Naive thymus-derived CD4-positive, alpha-beta T cell (primary cell): ENCODE data around the gene TRERF1. TPM values are rescaled to one million over a fixed set of nuclear protein-coding genes. Genes with fewer than 3 reads are reported as not detected.

Experiments
- ATAC-seq: fragments of 150-1000 bp; cut with Tn5 transposase; 2 replicates; pipeline ENCODE4 v1.10.0; 2021; ENCODE audit warnings: mild to moderate bottlenecking, moderate library complexity
- CTCF ChIA-PET: fragments of 350-600 bp; sonication (Branson Sonifier 250); formaldehyde crosslinking; loops from one replicate; lab custom pipeline; 2021; ENCODE audit warnings: antibody characterized with exemption; lab: Charles Lee
- POLR2A ChIA-PET: fragments of 350-600 bp; sonication (Branson Sonifier 250); formaldehyde crosslinking; loops from one replicate; lab custom pipeline; 2021; ENCODE audit warnings: antibody characterized with exemption, inconsistent platforms; lab: Charles Lee
- DNase-seq, 9 donors: peaks; one replicate each; pipeline versions ENCODE4 v3.0.0 to v3.0.0-alpha.2; 2020 to 2022; ENCODE audit warnings: mixed read lengths in 1 of 9
- H3K27ac ChIP-seq: one replicate; pipeline ENCODE4 v1.7.0; 2013; ENCODE audit warnings: mild to moderate bottlenecking, low read depth, low read length, moderate library complexity
- H3K27me3 ChIP-seq, 2 donors: one replicate each; pipeline ENCODE4 v1.7.0; 2013; ENCODE audit warnings: low read length in 2 of 2, mild to moderate bottlenecking in 2 of 2, moderate library complexity in 2 of 2; ENCODE audit not compliant: control insufficient read depth in 2 of 2, insufficient read depth in 2 of 2
- H3K36me3 ChIP-seq, 3 experiments: 1 replicate in 2 of 3; 2 replicates in 1 of 3; pipeline ENCODE4 v1.7.0; 2013; ENCODE audit warnings: low read length in 3 of 3, mild to moderate bottlenecking in 3 of 3, moderate library complexity in 1 of 3; ENCODE audit not compliant: insufficient read depth in 3 of 3, control insufficient read depth in 2 of 3
- H3K4me1 ChIP-seq, 2 donors: one replicate each; pipeline ENCODE4 v1.7.0; 2013; ENCODE audit warnings: low read length in 2 of 2, mild to moderate bottlenecking in 2 of 2, moderate library complexity in 1 of 2; ENCODE audit not compliant: control insufficient read depth in 2 of 2, insufficient read depth in 2 of 2
- H3K4me3 ChIP-seq: 2 replicates; pipeline ENCODE4 v1.7.0; 2013; ENCODE audit warnings: mild to moderate bottlenecking, low read length
- H3K9me3 ChIP-seq, 3 experiments: 1 replicate in 2 of 3; 2 replicates in 1 of 3; pipeline ENCODE4 v1.7.0; 2013; ENCODE audit warnings: low read length in 3 of 3; ENCODE audit not compliant: control insufficient read depth in 2 of 3
- H3K27ac Mint-ChIP-seq, 9 donors: one replicate each; pipeline ENCODE4 v1.8.0; 2020 to 2022; ENCODE audit warnings: mixed read lengths in 9 of 9, mild to moderate bottlenecking in 8 of 9, moderate library complexity in 5 of 9, inconsistent platforms in 2 of 9
- H3K27me3 Mint-ChIP-seq, 5 donors: one replicate each; pipeline ENCODE4 v1.8.0; 2021 to 2022; ENCODE audit warnings: mixed read lengths in 5 of 5, mild to moderate bottlenecking in 1 of 5
- H3K36me3 Mint-ChIP-seq, 5 donors: one replicate each; pipeline ENCODE4 v1.8.0; 2020 to 2022; ENCODE audit warnings: mixed read lengths in 5 of 5, mild to moderate bottlenecking in 3 of 5, inconsistent platforms in 1 of 5
- H3K4me1 Mint-ChIP-seq, 7 donors: one replicate each; pipeline ENCODE4 v1.8.0; 2020 to 2022; ENCODE audit warnings: mixed read lengths in 7 of 7, mild to moderate bottlenecking in 3 of 7, inconsistent platforms in 1 of 7
- H3K4me3 Mint-ChIP-seq, 10 donors: one replicate each; pipeline ENCODE4 v1.8.0; 2020 to 2022; ENCODE audit warnings: mild to moderate bottlenecking in 10 of 10, mixed read lengths in 10 of 10, moderate library complexity in 6 of 10, inconsistent platforms in 2 of 10
- H3K9me3 Mint-ChIP-seq, 11 donors: one replicate each; pipeline ENCODE4 v1.8.0; 2020 to 2022; ENCODE audit warnings: mixed read lengths in 11 of 11, mild to moderate bottlenecking in 4 of 11, inconsistent platforms in 1 of 11, moderate library complexity in 1 of 11
- intact Hi-C, 2 donors: fragments of 100-400 bp; cut with micrococcal nuclease; formaldehyde crosslinking; loops; one replicate each; pipeline ENCODE4 v1.15.1; 2023
- polyA plus RNA-seq, 2 donors: library from polyadenylated mRNA; unstranded; fragments of 300-500 nt; fragmentation: Illumina TruSeq; gene quantifications; one replicate each; pipeline ENCODE4 v1.2.3, GENCODE V29; 2021
- total RNA-seq, 6 experiments: library from RNA in 5 of 6; stranded (reverse) in 5 of 6; gene quantifications; 1 replicate in 5 of 6; 2 replicates in 1 of 6; pipeline ENCODE4 v1.2.3 and lab custom pipeline; 2021 to 2026

Gene TRERF1
- total and polyA plus RNA-seq, 7 experiments from 2014 or later: 4.8 to 32.4 (median 21.0) TPM

DNA sequence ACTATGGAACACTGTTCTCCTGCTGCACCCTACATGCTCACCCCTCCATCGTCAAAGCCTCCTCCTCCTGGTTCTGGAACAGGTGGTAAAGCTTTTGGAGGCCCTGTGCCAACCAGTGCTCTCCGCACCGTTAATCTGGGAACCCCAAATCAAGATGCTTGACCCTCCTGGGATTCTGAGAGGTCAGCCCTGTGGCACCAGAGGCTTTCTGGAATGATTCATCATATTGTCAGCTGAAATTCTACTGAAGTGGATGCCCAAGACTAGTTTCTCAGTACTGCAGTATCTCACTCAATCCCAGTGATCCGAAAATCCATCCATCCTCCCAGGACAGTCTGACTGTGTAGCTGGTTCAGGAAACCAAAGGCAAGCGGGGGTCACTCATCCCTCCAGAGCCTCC, 92.7 kb downstream of the TRERF1 start:
- H3K4me3 Mint-ChIP-seq: no peak overlapping the region
- intact Hi-C loops: loop anchor here in 1 of 2 donors (5.0 kb wide), 1 partner anchor 33 kb away; no protein-coding TSS in a partner anchor
- Histone ChIP-seq H3K4me3 (no peak overlapping the region), H3K27ac (no peak overlapping the region), H3K4me1 (peaks cover 0 to 18% of the 10 kb centered on the region in 2 donors), H3K9me3 (no peaks in the 10 kb centered on the region), H3K27me3 (no peaks in the 10 kb centered on the region), H3K36me3 (peaks cover 3 to 22% (median 5%) of the 10 kb centered on the region in 3 experiments)
- H3K9me3 Mint-ChIP-seq: no peaks in the 10 kb centered on the region
- H3K27me3 Mint-ChIP-seq: no peaks in the 10 kb centered on the region
- CTCF ChIA-PET: interaction anchor here (1.0 kb wide), 1 partner anchor 34 kb away, joined by 4 read pairs; no protein-coding TSS in a partner anchor
- DNase-seq (no peak), ATAC-seq (no peak)
- peaks cover 11 to 45% (median 40%) of the 10 kb centered on the region in 5 donors for H3K36me3 Mint-ChIP-seq
- no peak overlapping the region for H3K27ac Mint-ChIP-seq
- POLR2A ChIA-PET: interaction anchor here (0.6 to 1.9 kb wide), 3 partner anchors 8 to 418 kb away, joined by 3 to 13 read pairs (median 3); no protein-coding TSS in a partner anchor
- H3K4me1 Mint-ChIP-seq: peaks cover 1 to 36% (median 3%) of the 10 kb centered on the region in 7 donors

DNA sequence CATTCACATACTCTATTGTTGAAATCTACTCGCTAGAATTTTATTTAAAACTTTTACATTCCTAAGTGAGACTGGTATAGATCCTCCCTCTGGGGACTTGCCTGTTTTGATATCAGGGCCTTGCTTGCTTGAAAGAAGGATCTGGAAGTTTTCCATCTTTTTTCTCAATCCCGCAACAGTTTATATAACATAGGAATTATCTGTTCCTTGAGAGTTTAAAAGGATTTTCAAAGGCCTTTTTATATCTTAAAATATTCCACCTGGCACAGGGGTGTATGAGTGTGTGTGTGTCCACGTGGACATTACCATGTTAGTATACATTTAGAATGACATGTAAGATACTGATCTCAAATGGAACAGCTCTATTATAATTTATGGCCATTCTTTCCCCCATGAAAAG, 96.3 kb downstream of the TRERF1 start:
- H3K27me3 Mint-ChIP-seq: no peaks in the 10 kb centered on the region
- Histone ChIP-seq H3K9me3 (no peaks in the 10 kb centered on the region), H3K4me3 (no peak overlapping the region), H3K27me3 (no peaks in the 10 kb centered on the region), H3K4me1 (peaks cover 0 to 18% of the 10 kb centered on the region in 2 donors), H3K27ac (no peak overlapping the region), H3K36me3 (no peaks in the 10 kb centered on the region)
- CTCF ChIA-PET: no interaction called here
- ATAC-seq (no peak), DNase-seq (no peak)
- POLR2A ChIA-PET: interaction anchor here (1.9 kb wide), 1 partner anchor 12 kb away, joined by 6 read pairs; no protein-coding TSS in a partner anchor
- intact Hi-C loops: loop anchor here in 1 of 2 donors (5.0 kb wide), 1 partner anchor 37 kb away; no protein-coding TSS in a partner anchor
- H3K9me3 Mint-ChIP-seq: no peaks in the 10 kb centered on the region
- H3K4me3 Mint-ChIP-seq: no peak overlapping the region
- H3K4me1 Mint-ChIP-seq: peaks cover 0 to 26% (median 5%) of the 10 kb centered on the region in 7 donors
- H3K36me3 Mint-ChIP-seq: peaks cover 0 to 28% (median 18%) of the 10 kb centered on the region in 5 donors
- H3K27ac Mint-ChIP-seq: no peak overlapping the region

DNA sequence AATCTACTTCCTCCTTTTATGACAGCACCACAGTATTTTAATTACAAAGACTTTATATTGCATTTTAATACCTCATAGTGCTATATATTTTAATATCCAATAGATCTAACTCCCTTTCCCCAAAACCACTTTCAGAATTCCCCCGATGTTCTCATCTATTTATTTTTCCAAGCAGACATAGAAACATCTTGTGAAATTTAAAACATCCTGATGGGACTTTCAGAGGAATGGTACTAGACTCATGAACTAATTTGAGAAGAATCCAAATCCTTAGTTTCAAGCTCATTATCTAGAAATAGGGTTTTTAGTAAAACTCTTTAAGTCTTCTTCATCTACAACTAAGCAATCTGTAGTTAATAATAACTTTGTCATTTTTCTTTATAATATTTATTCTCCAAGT, 97.0 kb downstream of the TRERF1 start:
- DNase-seq (no peak), ATAC-seq (no peak)
- no peak overlapping the region for H3K4me3 Mint-ChIP-seq
- no peak overlapping the region for H3K27ac ChIP-seq
- no peaks in the 10 kb centered on the region for H3K27me3 Mint-ChIP-seq
- ChIA-PET CTCF (no interaction called here), POLR2A (interaction anchor here (0.7 to 1.9 kb wide), 2 partner anchors 13 to 114 kb away, joined by 3 to 6 read pairs; no protein-coding TSS in a partner anchor)
- peak overlapping the region in 2 of 9 donors; percentile 4 to 17 for H3K27ac Mint-ChIP-seq
- intact Hi-C loops: loop anchor here (5.0 kb wide), 2 partner anchors 37 to 38 kb away; no protein-coding TSS in a partner anchor
- peaks cover 5 to 28% (median 7%) of the 10 kb centered on the region in 7 donors for H3K4me1 Mint-ChIP-seq
- peaks cover 0 to 33% (median 21%) of the 10 kb centered on the region in 5 donors for H3K36me3 Mint-ChIP-seq
- no peak overlapping the region for H3K4me3 ChIP-seq
- H3K9me3 Mint-ChIP-seq: no peaks in the 10 kb centered on the region
- H3K4me1 ChIP-seq: peaks cover 0 to 18% of the 10 kb centered on the region in 2 donors
- no peaks in the 10 kb centered on the region for H3K27me3 ChIP-seq
- no peaks in the 10 kb centered on the region for H3K9me3 ChIP-seq
- H3K36me3 ChIP-seq: no peaks in the 10 kb centered on the region

DNA sequence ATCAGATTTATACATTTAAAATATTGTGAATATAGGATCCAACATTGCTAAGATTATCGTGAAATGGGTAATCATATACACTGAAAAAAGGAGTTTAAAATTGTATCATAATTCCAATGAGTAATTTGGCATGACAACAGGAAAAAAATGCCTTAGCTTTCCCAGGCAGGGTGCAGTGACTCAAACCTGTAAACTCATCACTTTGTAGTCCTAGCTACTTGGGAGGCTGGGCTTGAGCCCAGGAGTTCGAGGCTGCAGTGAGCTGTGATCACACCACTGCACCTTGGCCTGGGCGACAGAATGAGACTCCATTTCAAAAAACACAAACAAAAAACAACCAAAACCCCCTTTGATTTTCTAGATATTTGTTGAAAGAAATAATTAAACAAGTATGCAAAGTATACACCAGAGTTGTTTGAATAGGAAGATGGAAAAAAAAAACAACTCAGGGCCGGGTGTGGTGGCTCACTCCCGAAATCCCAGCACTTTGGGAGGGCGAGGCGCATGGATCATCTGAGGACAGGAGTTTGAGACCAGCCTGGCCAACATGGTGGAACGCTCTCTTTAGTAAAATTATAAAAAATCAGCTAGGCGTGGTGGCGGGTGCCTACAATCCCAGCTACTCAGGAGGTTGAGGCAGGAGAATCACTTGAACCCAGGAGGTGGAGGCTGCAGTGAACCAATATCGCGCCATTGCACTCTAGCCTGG, 98.7 kb downstream of the TRERF1 start:
- Mint-ChIP-seq H3K9me3 (no peaks in the 10 kb centered on the region), H3K4me3 (no peak overlapping the region), H3K27ac (no peak overlapping the region), H3K27me3 (no peaks in the 10 kb centered on the region), H3K36me3 (peaks cover 0 to 34% (median 23%) of the 10 kb centered on the region in 5 donors), H3K4me1 (peaks cover 5 to 18% (median 10%) of the 10 kb centered on the region in 7 donors)
- DNase-seq (no peak), ATAC-seq (no peak)
- Histone ChIP-seq H3K27me3 (no peaks in the 10 kb centered on the region), H3K36me3 (no peaks in the 10 kb centered on the region), H3K4me3 (no peak overlapping the region), H3K27ac (no peak overlapping the region), H3K9me3 (no peaks in the 10 kb centered on the region), H3K4me1 (peaks cover 0 to 8% of the 10 kb centered on the region in 2 donors)
- intact Hi-C loops: loop anchor here in 1 of 2 donors (5.0 kb wide), 1 partner anchor 36 kb away; no protein-coding TSS in a partner anchor
- ChIA-PET POLR2A (interaction anchor here (1.3 to 1.9 kb wide), 2 partner anchors 14 to 37 kb away, joined by 4 to 6 read pairs; no protein-coding TSS in a partner anchor), CTCF (interaction anchor here (1.0 kb wide), 1 partner anchor 179 kb away, joined by 3 read pairs; no protein-coding TSS in a partner anchor)

DNA sequence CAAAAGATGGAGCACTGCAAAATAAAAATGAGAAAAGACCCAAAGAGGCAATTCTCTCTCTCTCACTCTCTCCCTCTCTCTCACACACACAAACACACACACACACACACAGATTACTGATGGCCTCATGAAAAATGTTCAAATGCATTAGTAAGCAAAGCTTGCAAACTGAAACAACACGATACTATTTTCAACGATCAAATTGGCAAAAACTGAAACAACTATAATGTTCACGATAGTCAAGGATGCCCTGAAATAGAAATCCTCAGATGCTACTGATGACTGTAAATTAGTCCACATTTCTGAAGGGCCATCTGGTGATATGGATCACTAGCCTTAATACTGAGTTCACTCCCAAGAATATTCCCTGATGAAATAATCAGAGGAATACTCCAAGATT, 100.8 kb downstream of the TRERF1 start:
- peaks cover 0 to 17% of the 10 kb centered on the region in 2 donors for H3K4me1 ChIP-seq
- peaks cover 9 to 23% (median 20%) of the 10 kb centered on the region in 7 donors for H3K4me1 Mint-ChIP-seq
- H3K27me3 ChIP-seq: no peaks in the 10 kb centered on the region
- ATAC-seq: no peak
- no peaks in the 10 kb centered on the region for H3K36me3 ChIP-seq
- CTCF ChIA-PET: no interaction called here
- H3K9me3 Mint-ChIP-seq: no peaks in the 10 kb centered on the region
- no peak overlapping the region for H3K4me3 Mint-ChIP-seq
- POLR2A ChIA-PET: interaction anchor here (0.6 kb wide), 1 partner anchor 37 kb away, joined by 3 read pairs; no protein-coding TSS in a partner anchor
- H3K9me3 ChIP-seq: no peaks in the 10 kb centered on the region
- H3K27ac ChIP-seq: no peak overlapping the region
- H3K4me3 ChIP-seq: no peak overlapping the region
- H3K27ac Mint-ChIP-seq: no peak overlapping the region
- intact Hi-C loops: loop anchor here in 1 of 2 donors (5.0 kb wide), 1 partner anchor 34 kb away; no protein-coding TSS in a partner anchor
- no peak for DNase-seq
- H3K27me3 Mint-ChIP-seq: no peaks in the 10 kb centered on the region
- H3K36me3 Mint-ChIP-seq: peaks cover 3 to 34% (median 17%) of the 10 kb centered on the region in 5 donors

DNA sequence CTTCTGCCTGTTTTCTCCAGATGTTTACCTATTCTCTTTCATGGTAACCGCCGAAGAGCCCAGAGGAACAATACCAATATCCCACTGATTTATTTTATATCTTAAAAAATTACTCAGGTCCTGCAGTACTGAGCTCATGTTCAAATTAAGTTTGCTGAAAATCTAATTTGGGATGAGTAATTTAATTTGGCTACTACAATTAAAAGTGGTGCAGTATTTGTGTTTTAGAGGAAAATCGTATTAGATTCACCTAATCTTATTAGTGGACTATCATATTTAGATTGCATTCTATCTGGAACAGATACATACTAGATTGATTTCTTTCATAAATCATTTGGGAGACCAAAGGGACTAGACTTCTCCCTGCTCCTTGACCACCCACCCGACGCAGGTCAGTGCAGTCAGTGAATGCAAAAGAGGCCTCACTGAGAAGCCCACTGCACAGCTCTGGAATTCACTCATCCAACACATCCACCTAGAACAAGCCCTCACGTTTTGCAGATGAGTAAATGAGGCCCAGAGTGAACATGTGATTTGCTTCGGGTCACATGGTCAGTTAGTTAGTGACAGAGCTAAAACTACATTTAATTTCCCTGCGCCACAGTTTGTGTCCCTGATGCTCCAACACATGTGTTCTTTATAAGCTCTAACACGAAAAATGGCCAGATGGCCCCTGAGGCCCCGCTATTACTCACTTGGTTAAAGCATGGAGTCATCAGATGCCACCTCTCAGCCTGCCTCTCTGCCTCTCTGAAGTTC, 101.8 kb downstream of the TRERF1 start:
- intact Hi-C loops: loop anchor here in 1 of 2 donors (5.0 kb wide), 1 partner anchor 33 kb away; no protein-coding TSS in a partner anchor
- peaks cover 0 to 24% of the 10 kb centered on the region in 2 donors for H3K4me1 ChIP-seq
- ChIA-PET CTCF (no interaction called here), POLR2A (interaction anchor here (1.2 to 1.8 kb wide), 4 partner anchors 15 to 101 kb away, joined by 3 to 4 read pairs (median 3); no protein-coding TSS in a partner anchor)
- peaks cover 13 to 29% (median 24%) of the 10 kb centered on the region in 7 donors for H3K4me1 Mint-ChIP-seq
- no peaks in the 10 kb centered on the region for H3K36me3 ChIP-seq
- no peak overlapping the region for H3K4me3 Mint-ChIP-seq
- H3K9me3 ChIP-seq: no peaks in the 10 kb centered on the region
- H3K36me3 Mint-ChIP-seq: peaks cover 3 to 40% (median 19%) of the 10 kb centered on the region in 5 donors
- no peaks in the 10 kb centered on the region for H3K27me3 Mint-ChIP-seq
- H3K27ac Mint-ChIP-seq: peak overlapping the region in 2 of 9 donors; percentile 14 to 37
- no peak for DNase-seq
- H3K4me3 ChIP-seq: no peak overlapping the region
- ATAC-seq: no peak
- H3K27me3 ChIP-seq: no peaks in the 10 kb centered on the region
- H3K27ac ChIP-seq: no peak overlapping the region
- no peaks in the 10 kb centered on the region for H3K9me3 Mint-ChIP-seq
